Ishikawa (cell line): ENCODE data around the gene SESN1.

ENCODE experiments used
- CEBPB ChIP-seq: IDR thresholded peaks from 2 replicates; pipeline ENCODE4 v1.6.1; 2012
- CREB1 ChIP-seq: IDR thresholded peaks from 2 replicates; pipeline ENCODE4 v1.6.1; 2012; ENCODE audit warnings: low read depth
- EGR1 ChIP-seq: IDR thresholded peaks from 2 replicates; pipeline ENCODE4 v1.6.1; 2012
- EP300 ChIP-seq: IDR thresholded peaks from 2 replicates; pipeline ENCODE4 v1.6.1; 2012; ENCODE audit warnings: borderline replicate concordance
- FOXM1 ChIP-seq: IDR thresholded peaks from 2 replicates; pipeline ENCODE4 v1.6.1; 2012; ENCODE audit warnings: low read depth, borderline replicate concordance
- MAX ChIP-seq: IDR thresholded peaks from 2 replicates; pipeline ENCODE4 v1.6.1; 2012
- NFIC ChIP-seq: IDR thresholded peaks from 2 replicates; pipeline ENCODE4 v1.6.1; 2012
- RAD21 ChIP-seq: IDR thresholded peaks from 2 replicates; pipeline ENCODE4 v1.6.1; 2012; ENCODE audit warnings: low read depth
- REST ChIP-seq: IDR thresholded peaks from 2 replicates; pipeline ENCODE4 v1.6.1; 2012; ENCODE audit warnings: low read depth, mild to moderate bottlenecking
- TAF1 ChIP-seq: IDR thresholded peaks from 2 replicates; pipeline ENCODE4 v1.6.1; 2012; ENCODE audit warnings: low read depth, mild to moderate bottlenecking
- TCF12 ChIP-seq: IDR thresholded peaks from 2 replicates; pipeline ENCODE4 v1.6.1; 2012; ENCODE audit warnings: low read depth
- TEAD4 ChIP-seq: IDR thresholded peaks from 2 replicates; pipeline ENCODE4 v1.6.1; 2012
- USF1 ChIP-seq: IDR thresholded peaks from 2 replicates; pipeline ENCODE4 v1.6.1; 2012
- YY1 ChIP-seq: IDR thresholded peaks from 2 replicates; pipeline ENCODE4 v1.6.1; 2012; ENCODE audit warnings: low read depth
- ZBTB7A ChIP-seq: IDR thresholded peaks from 2 replicates; pipeline ENCODE4 v1.6.1; 2012; ENCODE audit warnings: low read depth

SESN1 gene

DNA sequence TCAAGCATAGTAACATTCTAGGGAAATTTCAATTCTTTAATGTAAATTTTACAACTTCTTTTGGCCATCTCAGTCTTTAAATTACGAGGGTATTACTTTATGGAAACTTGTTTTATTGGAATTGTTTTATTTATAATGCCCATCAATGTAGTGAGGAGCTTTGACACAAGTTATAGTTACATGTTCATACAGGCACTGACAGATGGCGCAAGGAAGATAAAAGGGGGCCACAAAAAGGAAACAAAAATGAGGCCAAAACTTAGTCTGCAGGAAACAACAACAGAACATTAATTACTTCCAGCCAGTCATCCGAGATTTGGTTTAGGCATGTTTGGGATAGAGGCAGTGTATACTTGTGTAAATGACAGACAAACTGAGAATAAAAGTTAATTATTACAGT, 18.3 kb downstream of the SESN1 start:
- no peak for TF ChIP-seq MAX
- no peak for TF ChIP-seq REST
- no peak for TF ChIP-seq YY1
- no peak for TF ChIP-seq ZBTB7A
- no peak for TF ChIP-seq NFIC
- TF ChIP-seq EP300 = no peak
- TF ChIP-seq FOXM1 = no peak
- TF ChIP-seq RAD21 = no peak
- no peak for TF ChIP-seq TEAD4
- no peak for TF ChIP-seq CEBPB
- no peak for TF ChIP-seq TCF12
- TF ChIP-seq TAF1 = no peak
- TF ChIP-seq EGR1 = no peak

DNA sequence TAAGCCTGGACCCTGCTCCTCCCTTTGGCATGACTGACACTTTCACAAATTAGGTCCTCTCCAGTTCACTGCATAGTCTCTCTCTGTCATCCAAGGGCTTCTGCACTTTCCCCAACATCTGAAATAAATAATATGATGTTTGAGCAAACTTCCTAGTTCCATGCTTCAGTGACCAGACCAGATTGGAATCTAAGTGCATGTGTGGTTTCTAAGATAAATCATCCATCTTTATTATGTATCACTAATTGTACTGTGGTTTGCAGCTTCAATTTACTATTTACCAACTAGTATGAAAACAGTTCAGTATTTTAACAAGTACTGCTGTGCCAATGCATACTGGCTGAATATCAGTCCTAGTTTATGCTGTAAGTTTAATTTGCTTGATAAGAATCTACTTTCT, 18.7 kb downstream of the SESN1 start:
- TF ChIP-seq ZBTB7A (no peak), USF1 (no peak), EP300 (no peak), TCF12 (no peak)

DNA sequence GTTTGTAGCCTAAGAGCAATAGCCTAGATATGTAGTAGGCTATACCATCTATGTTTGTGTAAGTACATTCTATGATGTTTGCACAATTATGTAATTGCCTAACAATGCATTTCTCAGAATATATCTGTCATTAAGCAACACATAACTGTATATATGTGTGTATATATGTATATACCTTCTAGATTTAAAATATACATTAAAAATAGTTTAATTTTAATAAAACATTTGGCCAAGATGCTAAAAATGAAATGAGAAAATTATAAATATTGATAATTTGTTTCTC, 20.6 kb downstream of the SESN1 start:
- TF ChIP-seq REST = no peak
- no peak for TF ChIP-seq NFIC
- TF ChIP-seq CREB1 = no peak
- no peak for TF ChIP-seq FOXM1
- TF ChIP-seq MAX = no peak
- no peak for TF ChIP-seq TCF12
- TF ChIP-seq EP300 = no peak
- no peak for TF ChIP-seq TEAD4

DNA sequence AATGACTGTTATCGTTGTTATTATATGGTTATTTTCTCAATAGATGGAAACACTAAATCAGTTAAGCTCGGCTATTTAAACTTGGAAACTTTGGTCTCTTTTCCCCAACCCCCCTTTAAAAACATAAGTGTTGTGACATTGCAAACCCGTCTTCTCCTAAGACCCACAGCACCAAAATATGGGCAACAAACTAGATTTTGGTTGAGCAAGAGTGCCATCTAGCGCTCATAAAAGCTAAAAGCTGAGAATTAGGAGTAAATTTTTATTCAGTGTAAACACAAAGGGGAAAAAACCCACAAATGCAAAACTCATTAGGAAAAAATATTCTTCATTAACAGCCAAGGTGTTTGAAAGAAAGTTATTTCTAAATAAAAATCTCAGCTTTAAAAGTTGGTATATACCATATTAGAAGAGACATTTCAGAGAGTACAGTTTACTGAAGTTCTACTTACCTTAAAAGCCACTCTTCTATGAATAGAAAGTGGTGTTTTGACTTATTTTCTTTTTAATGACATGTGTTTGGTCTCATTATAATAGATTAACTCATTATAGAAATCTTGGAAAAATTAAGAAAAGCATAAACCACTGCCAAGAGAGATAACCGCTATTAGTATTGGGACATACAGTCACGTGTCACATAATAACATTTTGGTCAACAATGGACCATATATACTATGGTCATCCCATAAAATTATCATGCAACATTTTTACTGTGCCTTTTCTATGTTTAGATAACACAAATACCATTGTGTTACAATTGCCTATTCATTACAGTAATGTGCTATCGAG, 21.1 kb downstream of the SESN1 start:
- TF ChIP-seq USF1 (no peak), MAX (no peak), ZBTB7A (no peak), RAD21 (peak; percentile 87), TAF1 (no peak), NFIC (no peak), CEBPB (no peak), EGR1 (no peak)

GRCh38 chr6:109071125-109071917, 23.3 kb downstream of the SESN1 start:
- TF ChIP-seq FOXM1 (no peak), TAF1 (no peak), MAX (no peak), TCF12 (no peak), REST (no peak), ZBTB7A (no peak), TEAD4 (no peak), CEBPB (no peak), EGR1 (no peak), USF1 (no peak), YY1 (no peak), EP300 (no peak), NFIC (no peak), RAD21 (no peak), CREB1 (no peak)
